HG02970 (cell line): ENCODE data around the gene PHIP.

Experiments
- ATAC-seq: cut with Tn5 transposase; IDR thresholded peaks from one replicate; pipeline ENCODE4 v1.9.1; 2021; ENCODE audit warnings: mild to moderate bottlenecking, moderate library complexity, moderate number of reproducible peaks; ENCODE audit not compliant: unreplicated experiment, low FRiP score

The PHIP gene

GRCh38 chr6:79028641-79029314, 49.3 kb downstream of the PHIP start:
- no peak for ATAC-seq

DNA sequence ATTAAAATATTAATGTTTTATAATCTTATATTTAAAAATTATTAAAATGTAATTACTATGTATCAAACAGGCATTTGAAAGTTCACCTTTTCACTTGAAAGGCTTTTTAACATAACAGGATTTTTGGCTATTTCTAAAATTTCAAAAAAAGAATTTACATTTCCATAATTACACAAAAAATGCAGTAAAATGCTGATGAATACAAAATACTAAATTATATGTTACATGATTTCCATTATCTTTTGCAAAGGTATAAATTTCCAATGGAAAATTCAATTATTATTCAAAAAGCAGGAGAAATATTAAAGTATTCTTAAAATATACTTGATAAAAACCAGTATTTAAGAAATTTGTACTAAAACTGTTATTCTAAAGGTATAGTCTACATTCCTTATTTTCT, 66.1 kb downstream of the PHIP start:
- ATAC-seq = no peak

DNA sequence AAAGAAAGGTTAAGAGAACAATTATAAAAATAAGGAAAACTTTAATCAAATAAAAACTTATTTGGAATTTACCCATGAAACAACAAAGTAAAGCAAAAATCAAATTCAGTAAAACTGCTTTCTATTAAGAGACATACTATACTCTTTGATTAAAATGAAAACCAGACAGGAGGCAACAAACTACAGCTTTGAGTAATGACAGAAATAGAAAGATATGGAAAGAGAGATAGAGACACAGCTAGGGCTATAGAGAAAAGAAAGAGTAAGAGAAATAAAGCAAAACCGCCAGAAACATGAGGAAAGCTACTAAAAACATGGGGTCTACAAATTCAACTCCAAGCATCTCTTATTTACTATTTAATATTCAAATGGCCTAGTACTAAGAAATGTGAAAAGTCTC, 67.6 kb downstream of the PHIP start:
- ATAC-seq = no peak

DNA sequence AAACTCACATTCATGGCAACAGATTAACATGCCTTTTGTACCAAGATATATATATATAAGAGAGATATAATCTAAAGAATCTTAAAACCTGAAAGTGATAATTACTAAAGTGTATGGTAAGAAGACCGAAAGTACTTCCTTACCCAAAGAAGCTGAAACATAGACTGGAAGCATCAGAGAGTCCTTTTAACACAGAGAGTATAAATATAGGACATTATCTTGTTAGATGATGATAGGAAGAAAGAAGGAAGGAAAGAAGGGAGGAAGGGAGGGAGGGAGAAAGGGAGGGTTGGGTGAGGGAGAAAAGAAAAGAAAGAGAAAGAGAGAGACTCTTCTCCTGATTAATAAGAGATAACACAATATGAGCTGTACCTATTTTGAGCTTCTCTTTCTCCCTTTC, 68.2 kb downstream of the PHIP start:
- no peak for ATAC-seq

GRCh38 chr6:79005497-79005896, 72.6 kb downstream of the PHIP start:
- ATAC-seq = no peak

- no peak for ATAC-seq
Measured at GRCh38 chr6:79005024-79005423, 73.0 kb downstream of the PHIP start.

- ATAC-seq = no peak
Measured at GRCh38 chr6:79004239-79004638, 73.8 kb downstream of the PHIP start.

GRCh38 chr6:79001415-79001814, 76.6 kb downstream of the PHIP start:
- no peak for ATAC-seq

DNA sequence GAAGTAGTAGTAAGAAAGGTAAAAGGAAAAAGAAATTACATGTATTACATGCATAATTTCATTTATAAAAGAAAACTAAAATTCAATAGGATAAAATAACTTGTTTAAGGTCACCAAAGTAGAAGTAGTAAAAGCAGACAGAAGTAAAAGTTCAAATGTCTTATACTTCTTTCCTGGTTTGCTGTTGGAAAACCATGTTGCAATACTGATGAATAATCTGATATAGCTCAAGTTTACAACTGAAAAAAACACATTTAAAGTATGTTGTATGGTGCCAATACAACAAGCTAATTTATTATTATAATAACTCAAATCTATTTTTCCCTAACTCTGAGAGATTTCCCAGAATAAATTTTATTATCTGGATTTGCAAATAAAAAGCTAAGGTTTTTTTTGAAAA, 78.3 kb downstream of the PHIP start:
- no peak for ATAC-seq

- ATAC-seq = no peak
Measured at GRCh38 chr6:78995946-78996345, 82.1 kb downstream of the PHIP start.

- no peak for ATAC-seq
Measured at GRCh38 chr6:78995346-78995745, 82.7 kb downstream of the PHIP start.

- no peak for ATAC-seq
Measured at GRCh38 chr6:78993955-78994354, 84.1 kb downstream of the PHIP start.

DNA sequence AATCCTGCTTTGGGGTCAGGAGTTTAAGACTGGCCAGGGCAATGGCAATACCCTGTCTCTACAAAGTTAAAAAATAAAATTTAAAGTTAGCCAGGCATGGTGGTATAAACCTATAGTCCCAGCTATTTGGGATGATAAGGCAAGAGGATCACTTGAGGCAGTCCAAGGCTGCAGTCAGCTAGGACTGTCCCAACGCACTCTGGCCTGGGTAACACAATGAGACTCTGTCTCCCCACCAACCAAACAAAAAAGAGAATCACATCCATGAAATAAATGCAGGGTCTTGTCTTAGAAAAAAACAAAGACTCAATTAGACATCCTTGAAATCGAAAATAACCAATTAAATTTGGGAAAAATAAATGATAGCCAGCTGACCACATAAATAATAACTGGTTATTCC, 88.9 kb downstream of the PHIP start:
- ATAC-seq = no peak

DNA sequence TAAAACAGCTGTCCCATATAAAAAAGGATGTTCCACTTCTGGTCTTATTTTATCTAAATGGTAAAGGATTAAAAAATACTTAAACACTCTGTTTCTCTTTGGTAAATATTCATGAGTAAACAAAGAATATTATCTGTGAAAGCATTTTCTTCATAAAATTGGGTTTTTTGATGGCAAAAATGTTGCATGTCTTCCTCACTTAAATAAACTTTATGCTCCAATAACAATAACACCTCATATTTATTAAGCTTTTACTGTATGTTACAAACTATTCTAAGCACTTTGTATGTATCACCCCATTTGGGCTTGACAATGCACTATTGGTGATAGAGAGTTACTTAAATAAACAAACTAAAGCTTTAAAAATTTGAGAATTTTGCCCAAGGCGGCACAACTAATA, 91.9 kb downstream of the PHIP start:
- ATAC-seq = no peak

DNA sequence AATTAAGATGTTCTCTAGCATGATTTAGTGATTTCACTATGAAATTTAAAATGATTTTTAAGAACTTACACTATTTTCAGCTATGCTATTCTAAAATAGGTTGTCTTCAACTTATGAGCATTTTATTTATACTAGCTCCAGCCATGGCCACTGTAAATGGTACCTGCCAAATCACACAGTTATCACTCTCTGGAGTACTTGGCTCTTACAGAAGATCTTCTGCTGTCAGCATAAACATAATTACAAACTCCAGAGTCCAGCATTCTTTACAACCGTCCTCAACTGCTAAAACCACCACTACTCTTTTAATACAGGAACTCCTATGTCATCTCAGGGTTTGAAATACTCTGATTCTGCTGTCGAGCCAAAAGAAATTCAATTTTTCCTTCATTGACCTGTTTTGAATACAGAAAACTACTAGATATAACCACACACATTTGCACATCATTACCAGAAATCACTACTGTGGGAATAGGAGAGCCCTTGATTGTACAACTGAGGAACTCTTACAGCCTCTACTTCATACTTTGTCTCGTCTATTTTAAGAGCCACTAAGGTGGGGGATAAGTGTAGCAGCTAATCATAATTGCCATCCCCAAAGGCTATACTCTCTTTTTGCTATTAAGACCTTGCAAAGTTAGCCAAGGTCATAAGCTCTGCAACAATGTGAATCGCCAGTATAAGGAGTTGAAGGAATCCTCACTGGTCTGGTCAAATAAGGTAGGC, 93.7 kb downstream of the PHIP start:
- ATAC-seq = no peak

GRCh38 chr6:78967191-78967590, 110.9 kb downstream of the PHIP start:
- ATAC-seq = no peak

DNA sequence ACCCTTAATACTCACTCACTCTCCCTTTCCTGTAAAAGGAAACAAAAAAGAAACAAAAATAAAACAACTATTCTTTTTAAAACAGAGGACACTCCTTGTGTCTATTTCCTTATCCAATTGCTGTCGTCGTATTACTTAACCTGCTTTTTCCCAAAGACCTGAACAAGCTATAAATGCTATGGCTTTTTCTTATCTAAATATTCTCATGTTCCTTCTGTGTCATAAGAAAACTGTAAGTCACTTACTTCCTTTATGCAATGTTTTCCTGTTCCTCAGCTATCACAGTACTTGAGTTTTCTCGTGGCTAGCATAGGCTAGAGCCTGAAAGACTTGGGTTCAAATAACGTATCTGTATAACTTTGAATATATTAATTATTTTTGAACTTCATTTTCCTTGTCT, 111.5 kb downstream of the PHIP start:
- ATAC-seq = no peak

GRCh38 chr6:78962448-78962847, 115.6 kb downstream of the PHIP start:
- ATAC-seq = no peak

DNA sequence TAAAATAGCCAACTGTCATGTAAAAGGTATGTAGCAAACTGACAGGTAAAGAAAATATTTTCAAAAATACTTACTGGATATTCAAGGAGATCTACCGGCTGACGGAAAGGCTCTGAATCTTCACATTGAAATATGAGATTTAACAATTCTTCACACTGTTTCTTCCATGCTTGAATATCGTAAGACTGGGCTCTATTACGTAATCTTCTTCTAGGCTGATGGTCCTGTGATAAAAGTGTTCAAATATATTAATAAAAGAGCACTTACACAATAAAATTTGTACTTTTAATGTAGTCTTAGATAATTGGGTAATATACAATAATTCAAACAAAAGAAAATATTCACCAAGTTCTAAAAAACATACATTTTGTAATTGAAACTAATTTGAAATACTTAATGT, 123.3 kb downstream of the PHIP start:
- ATAC-seq = no peak

DNA sequence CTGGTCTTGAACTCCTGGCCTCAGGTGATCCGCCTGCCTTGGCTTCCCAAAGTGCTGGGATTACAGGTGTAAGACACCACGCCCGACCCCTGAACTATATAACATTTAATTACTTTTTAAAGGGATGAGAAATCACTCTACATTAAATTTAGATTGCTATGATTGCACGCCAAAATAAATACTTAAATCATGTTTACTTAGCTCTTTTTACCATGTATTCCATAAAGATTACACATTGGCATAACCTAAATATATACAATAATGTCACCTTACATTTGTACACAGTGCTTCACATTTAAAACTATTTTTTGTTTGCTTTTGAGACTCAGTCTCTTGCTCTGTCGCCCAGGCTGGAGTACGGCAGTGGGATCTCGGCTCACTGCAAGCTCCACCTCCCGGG, 124.3 kb downstream of the PHIP start:
- no peak for ATAC-seq

DNA sequence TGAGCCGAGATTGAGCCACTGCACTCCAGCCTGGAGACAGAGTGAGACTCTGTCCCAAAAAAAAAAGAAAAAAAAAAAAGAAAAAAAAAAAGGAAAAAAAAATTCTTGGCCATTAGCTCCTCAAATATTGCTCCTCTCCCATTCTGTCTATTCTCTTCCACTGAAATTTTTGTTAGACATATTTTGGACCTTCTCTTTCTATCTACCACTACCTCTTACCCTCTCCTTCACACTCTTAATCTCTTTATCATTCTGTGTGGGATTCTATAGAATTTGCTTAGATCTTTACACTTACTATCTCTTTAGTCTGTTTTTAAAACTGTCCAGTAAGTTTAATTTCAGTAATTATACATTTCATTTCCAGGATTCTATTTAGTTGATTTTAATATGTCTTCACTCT, 125.7 kb downstream of the PHIP start:
- no peak for ATAC-seq

DNA sequence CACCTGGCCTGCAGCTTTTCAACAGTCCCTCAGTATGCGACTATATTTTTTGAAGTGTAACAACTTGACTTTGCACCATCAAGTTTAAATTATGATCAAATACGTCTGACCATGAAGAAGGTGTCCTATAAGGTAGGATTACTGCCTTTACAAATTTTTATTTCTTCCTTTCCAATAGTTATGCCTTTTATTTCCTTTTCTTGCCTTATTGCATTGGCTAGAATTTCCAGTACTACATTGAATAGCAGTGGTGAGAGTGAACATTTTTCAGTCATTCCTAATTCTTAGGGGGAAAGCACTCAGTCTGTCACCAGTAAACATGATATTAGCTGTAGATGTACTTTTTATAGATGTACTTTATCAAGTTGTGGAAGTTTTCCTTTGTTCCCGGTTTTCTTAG, 129.3 kb downstream of the PHIP start:
- ATAC-seq = no peak
